Measurements from ENCODE around the gene SLC25A28.
"Not testable (repeated sequence)": the region's sequence is repeated elsewhere in the genome, so short reads cannot be mapped to it uniquely, and the experiment has no call there.

SLC25A28 gene

GRCh38 chr10:99625124-99625523 is 4.9 kb upstream of the SLC25A28 start:
- DNase-seq, result not testable (repeated sequence)

- no peak for DNase-seq
Observed at GRCh38 chr10:99623919-99624318, 3.7 kb upstream of the SLC25A28 start.

- no peak for DNase-seq
Observed at GRCh38 chr10:99621454-99622251, 1.4 kb upstream of the SLC25A28 start.

GRCh38 chr10:99620711-99621453 is 643 bp upstream of the SLC25A28 start:
- DNase-seq, result peak; percentile 74 to 97

- peak in 1 of 2 donors; percentile 74 for DNase-seq
Observed at GRCh38 chr10:99619090-99619800, 994 bp downstream of the SLC25A28 start.

GRCh38 chr10:99617696-99618095 is 2.5 kb downstream of the SLC25A28 start:
- DNase-seq, result no peak

- no peak for DNase-seq
Observed at GRCh38 chr10:99615426-99615825, 4.8 kb downstream of the SLC25A28 start.

- peak in 1 of 2 donors; percentile 40 for DNase-seq
Observed at GRCh38 chr10:99612167-99612831, 7.9 kb downstream of the SLC25A28 start.

GRCh38 chr10:99611326-99611725 is 8.9 kb downstream of the SLC25A28 start:
- no peak for DNase-seq

GRCh38 chr10:99610221-99610620 is 10.0 kb downstream of the SLC25A28 start:
- no peak for DNase-seq

- DNase-seq, result no peak
Observed at GRCh38 chr10:99609186-99609585, 11.1 kb downstream of the SLC25A28 start.

GRCh38 chr10:99605351-99605750 is 14.9 kb downstream of the SLC25A28 start:
- no peak for DNase-seq

GRCh38 chr10:99604862-99605261 is 15.4 kb downstream of the SLC25A28 start:
- DNase-seq, result no peak

- DNase-seq, result no peak
Observed at GRCh38 chr10:99598781-99599509, 21.3 kb downstream of the SLC25A28 start.

GRCh38 chr10:99598011-99598410 is 22.2 kb downstream of the SLC25A28 start:
- no peak for DNase-seq

GRCh38 chr10:99596708-99597107 is 23.5 kb downstream of the SLC25A28 start:
- not testable (repeated sequence) for DNase-seq

GRCh38 chr10:99595770-99596465 is 24.3 kb downstream of the SLC25A28 start:
- DNase-seq, result no peak

- DNase-seq, result no peak
Observed at GRCh38 chr10:99595236-99595635, 25.0 kb downstream of the SLC25A28 start.

- DNase-seq, result no peak
Observed at GRCh38 chr10:99593312-99593711, 26.9 kb downstream of the SLC25A28 start.

- DNase-seq, result no peak
Observed at GRCh38 chr10:99590799-99591198, 29.4 kb downstream of the SLC25A28 start.

- DNase-seq, result no peak
Observed at GRCh38 chr10:99583687-99584086, 36.6 kb downstream of the SLC25A28 start.

All from bone marrow (tissue), 2 donors.